CD4-positive, alpha-beta T cell treated with Interleukin-1 beta for 1 hour (primary cell): ENCODE data around the gene TGM1.
"Not testable (repeated sequence)": the region's sequence is repeated elsewhere in the genome, so short reads cannot be mapped to it uniquely, and the experiment has no call there.

ENCODE experiments used
- DNase-seq, 2 donors: peaks; one replicate each; pipeline ENCODE4 v3.0.0-alpha.2; 2020 to 2022

TGM1 gene

DNA sequence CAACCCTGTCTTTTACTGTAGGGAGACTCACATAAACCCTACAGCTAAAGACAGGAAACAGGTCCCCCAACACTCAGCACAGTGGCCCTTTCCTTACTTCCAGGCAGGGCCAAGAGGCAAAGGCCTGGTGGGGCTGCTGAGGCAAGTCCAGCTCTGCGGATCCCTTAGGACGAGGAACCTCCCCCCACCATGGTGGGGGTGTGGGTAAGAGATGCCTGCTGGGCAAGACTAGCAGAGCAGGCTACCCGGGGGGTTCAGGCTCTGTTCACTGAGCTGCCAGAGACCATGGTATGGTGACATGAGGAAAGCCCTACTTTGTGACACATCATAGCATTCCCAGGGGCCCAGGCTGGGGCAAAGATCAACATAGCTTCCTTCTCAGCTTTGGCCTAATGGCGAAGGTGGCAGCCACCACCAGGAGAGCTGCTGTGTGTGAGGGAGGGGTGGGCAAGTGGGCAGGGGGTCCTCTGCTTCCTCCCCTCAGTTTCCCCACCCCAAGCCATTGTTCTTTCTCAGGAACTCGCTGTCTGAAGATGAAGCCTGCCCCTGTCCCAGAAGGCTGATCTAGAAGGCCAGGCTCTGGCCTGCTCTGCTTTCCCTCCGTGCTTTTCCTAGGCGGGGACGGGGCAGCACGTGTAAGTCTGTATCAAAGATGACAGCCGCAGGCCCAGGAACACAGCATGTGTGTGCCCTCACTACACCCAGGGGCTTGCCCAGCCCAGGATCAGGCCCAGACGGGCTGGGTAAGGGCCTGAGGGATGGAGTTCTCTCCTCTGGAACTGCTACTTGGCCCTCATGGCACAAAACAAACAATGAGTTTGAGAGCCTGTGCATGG is 10.5 kb downstream of the TGM1 start:
- DNase-seq: no peak

- DNase-seq: no peak
Measured at GRCh38 chr14:24251880-24252288, 11.1 kb downstream of the TGM1 start.

DNA sequence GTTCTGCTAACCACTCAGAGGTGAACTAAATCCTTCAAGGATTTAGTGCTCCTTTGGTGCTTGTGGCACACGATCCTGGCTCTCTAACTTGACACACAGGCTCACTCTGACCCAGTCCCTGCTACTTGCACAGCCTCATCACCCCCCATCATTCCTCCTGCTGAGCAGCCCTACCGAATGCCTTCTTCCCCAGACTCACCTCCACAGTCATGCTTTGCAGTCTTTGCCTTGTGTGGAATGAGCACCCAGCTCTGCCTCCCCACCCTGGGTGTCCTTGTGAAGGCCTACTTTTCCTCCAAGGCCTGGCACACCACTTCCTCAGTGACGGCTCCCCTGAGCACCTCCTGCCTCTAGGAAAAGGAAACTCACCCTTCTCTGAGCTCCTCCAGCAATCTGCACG is 12.6 kb downstream of the TGM1 start:
- DNase-seq: no peak

- no peak for DNase-seq
Measured at GRCh38 chr14:24249230-24250021, 13.6 kb downstream of the TGM1 start.

DNA sequence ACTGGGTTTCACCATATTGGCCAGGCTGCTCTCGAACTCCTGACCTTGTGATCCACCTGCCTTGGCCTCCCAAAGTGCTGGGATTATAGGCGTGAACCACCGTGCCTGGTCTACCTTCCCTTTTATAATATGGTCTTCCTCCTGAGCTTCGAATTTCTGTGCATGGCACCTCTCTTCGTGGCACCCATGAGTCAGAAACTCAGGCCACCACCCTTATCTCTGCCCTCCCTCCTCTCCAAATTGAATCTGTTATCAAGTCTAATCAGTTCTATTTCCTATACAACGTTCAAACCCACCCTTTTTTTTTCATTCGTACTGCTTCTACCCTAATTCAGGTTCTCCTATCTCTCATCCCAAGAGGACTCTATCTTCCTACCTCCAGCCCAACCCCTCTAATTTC is 15.6 kb downstream of the TGM1 start:
- DNase-seq: no peak

DNA sequence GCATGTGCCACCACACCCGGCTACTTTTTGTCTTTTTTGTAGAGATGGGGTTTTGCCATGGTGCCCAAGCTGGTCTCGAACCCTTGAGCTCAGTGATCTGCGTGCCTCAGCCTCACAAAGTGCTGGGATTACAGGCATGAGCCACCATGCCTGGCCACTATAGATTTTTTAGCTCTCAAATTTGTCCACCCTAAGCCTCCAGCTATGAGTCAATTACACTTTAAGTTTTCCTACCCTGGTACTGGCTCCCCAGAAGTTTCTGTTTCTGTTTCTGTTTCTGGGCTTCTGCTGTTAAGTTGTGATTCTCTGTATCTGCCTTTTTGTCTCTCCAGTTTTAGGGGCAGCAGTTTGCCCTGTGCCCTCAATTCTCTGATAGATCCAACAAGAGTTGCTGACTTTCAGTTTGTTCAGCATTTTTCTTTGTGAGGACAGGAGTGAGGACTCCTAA is 16.2 kb downstream of the TGM1 start:
- DNase-seq: peak in 1 of 2 donors; percentile 63

DNA sequence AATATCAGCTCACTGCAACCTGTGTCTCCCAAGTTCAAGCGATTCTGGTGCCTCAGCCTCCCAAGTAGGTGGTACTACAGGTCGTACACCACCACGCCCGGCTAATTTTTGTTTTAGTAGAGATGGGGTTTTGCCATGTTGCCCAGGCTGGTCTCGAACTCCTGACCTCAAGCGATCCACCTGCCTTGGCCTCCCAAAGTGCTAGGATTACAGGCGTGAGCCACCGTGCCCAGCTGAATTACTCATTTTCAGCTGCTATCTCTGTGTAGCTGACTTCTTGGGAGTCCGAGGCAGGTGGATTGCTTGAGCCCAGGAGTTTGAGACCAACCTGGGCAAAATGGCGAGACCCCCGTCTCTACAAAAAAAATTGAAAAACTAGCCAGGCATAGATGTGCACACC is 17.6 kb downstream of the TGM1 start:
- not testable (repeated sequence) for DNase-seq

- peak; percentile 15 to 46 for DNase-seq
Measured at GRCh38 chr14:24243336-24243836, 19.6 kb downstream of the TGM1 start.

- peak; percentile 93 to 94 for DNase-seq
Measured at GRCh38 chr14:24241829-24242443, 21.0 kb downstream of the TGM1 start.

GRCh38 chr14:24240110-24240918 is 22.7 kb downstream of the TGM1 start:
- no peak for DNase-seq

DNA sequence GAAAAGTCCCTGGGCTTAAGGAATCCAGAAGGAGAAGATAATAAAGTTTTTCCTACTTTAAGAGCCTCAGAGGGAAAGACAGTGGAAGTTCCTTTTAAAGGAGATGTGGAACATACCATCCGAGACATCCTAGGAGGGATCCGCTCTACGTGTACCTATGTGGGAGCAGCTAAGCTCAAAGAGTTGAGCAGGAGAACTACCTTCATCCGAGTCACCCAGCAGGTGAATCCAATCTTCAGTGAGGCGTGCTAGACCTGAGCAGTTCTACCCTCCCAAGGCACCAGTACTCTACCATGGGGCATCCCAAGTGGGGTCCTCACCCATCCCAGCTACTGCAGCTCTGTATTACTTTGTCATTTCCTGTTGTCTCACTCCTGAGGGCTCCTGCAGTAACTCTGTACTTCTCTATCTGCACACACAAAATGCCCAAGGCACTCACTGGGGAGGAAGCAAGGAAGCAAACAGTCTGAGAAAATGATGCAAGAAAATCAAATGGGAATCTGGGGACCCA is 24.4 kb downstream of the TGM1 start:
- DNase-seq: no peak

GRCh38 chr14:24238123-24238522 is 24.9 kb downstream of the TGM1 start:
- DNase-seq: no peak

GRCh38 chr14:24237463-24237955 is 25.5 kb downstream of the TGM1 start:
- DNase-seq: no peak

DNA sequence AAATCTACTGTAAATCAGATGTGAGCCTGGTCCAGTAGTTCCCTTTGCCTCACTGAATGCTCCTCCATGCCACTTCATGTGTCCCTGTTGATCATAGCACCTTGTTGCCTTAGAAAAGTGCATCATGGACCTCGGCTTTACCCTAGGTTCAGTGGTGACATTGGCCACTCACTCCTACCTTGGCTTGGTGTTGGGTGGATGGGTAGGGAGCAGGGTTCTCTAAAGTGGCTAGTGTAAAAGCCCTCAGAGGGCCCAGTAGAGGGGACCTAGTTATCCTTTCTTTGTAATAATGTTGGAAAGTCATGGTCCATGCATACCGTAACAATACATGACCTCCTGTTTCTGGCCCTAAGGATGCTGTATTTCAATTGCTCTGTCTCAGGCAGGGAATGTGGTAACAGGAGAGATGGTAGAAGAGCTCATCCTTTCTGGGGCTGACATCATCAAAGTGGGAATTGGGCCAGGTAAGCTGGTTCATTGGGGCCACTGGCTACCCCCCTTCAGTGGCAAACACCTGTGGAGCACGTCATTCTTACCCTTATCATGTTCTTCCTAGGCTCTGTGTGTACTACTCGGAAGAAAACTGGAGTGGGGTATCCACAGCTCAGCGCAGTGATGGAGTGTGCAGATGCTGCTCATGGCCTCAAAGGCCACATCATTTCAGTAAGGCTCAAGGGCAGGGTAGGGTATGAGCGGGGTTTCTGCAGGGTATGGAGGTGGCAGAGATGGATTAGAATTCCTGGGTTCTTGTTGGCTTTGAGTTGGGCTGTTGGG is 26.1 kb downstream of the TGM1 start:
- DNase-seq: no peak

DNA sequence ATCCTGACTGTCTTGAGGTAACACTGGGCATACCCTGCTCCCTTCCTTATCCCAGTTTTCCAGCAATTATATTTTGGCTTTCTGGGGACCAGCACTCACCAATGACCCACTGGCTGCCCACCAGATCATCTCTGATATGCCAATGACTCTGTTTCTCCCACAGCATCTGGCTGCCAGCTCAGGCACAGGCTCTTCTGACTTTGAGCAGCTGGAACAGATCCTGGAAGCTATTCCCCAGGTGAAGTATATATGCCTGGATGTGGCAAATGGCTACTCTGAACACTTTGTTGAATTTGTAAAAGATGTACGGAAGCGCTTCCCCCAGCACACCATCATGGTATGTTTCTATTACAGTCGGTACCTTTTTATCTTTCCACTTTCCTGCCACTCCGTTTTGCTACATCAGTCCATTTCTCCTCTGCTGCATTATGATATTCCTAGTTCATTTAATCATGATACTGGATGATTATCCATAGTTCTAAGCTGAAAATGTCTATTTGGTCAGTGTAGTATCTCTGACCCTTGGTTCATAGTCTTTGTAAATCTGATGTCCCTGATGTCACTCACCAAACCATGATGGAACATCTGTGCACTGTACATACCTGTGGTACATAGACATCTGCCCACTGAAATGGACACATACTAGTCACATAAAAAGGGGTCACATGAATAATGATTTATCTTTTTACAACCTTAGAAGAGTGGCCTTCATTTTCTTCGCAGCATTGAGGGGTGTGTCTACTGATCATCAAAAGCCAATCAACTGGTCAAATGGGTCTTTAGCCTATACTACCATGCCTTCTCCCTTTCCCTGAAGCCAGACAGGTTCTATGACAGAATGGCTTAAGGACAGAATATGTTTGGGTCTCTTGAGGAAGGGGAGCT is 26.9 kb downstream of the TGM1 start:
- DNase-seq: no peak

GRCh38 chr14:24234095-24235005 is 28.6 kb downstream of the TGM1 start:
- DNase-seq: no peak

DNA sequence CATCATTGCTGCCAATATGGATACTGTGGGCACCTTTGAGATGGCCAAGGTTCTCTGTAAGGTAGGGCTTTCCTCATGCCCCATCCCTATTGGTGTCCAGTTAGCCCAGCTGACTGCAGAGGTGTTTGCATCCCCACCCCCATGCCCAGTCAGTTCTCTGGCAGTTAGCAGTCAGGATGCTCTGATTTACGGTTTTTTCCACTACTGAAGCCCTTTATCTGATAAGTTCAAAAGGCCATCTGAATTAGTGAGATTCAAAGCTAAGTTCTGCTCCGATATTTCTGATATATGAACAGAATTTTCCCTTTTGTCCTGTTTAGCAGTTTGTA is 29.5 kb downstream of the TGM1 start:
- DNase-seq: no peak

- no peak for DNase-seq
Measured at GRCh38 chr14:24232645-24233537, 30.1 kb downstream of the TGM1 start, which contains the start of gene GMPR2. Gene GMPR2 (plus strand): TSS chr14:24232929. CDS start chr14:24233254, 325 bp downstream.
